ENCODE measurements around the gene ANKRD22. TPM values are rescaled to one million over a fixed set of nuclear protein-coding genes. Genes with fewer than 3 reads are reported as not detected.

ANKRD22 gene
- total and polyA plus RNA-seq, 10 of the 15 experiments (the other 5 are each of a cell fraction or from before 2014, with no cell fraction given): 0.30 to 1.3 (median 0.71) TPM

- TF ChIP-seq RFX5 (IDR thresholded peaks at IDR 0.05; ENCODE audit: low read depth, low read length) (no peak), TCF7 (IDR thresholded peaks at IDR 0.05; ENCODE audit: borderline replicate concordance) (peak; percentile 99), RUNX3 (IDR thresholded peaks at IDR 0.05; ENCODE audit: low read length) (peak; percentile 96), ZNF217 (IDR thresholded peaks at IDR 0.05) (peak; percentile 58; the same call in 1 of the 2 replicates), SPI1 (IDR thresholded peaks at IDR 0.05; ENCODE audit: borderline replicate concordance, insufficient read depth, low read depth, low read length) (no peak), RAD51 (IDR thresholded peaks at IDR 0.05) (no peak), GATAD2B (conservative IDR thresholded peaks at IDR 0.05; ENCODE audit: low read depth) (no peak), SIX5 (IDR thresholded peaks at IDR 0.05; ENCODE audit: low read depth, low read length, severe bottlenecking) (no peak), MEF2A (IDR thresholded peaks at IDR 0.05; ENCODE audit: insufficient read depth, low read depth, low read length) (peak; percentile 50; the same call in 1 of the 2 replicates), NFYB (IDR thresholded peaks at IDR 0.05; ENCODE audit: insufficient read depth, low read depth, low read length) (no peak), ASH2L (IDR thresholded peaks at IDR 0.05; ENCODE audit: borderline replicate concordance, low read depth) (no peak), WRNIP1 (IDR thresholded peaks at IDR 0.05; ENCODE audit: borderline replicate concordance, low read depth, low read length) (no peak), IKZF2 (IDR thresholded peaks at IDR 0.05) (peak; percentile 78 to 85), ZBTB40 (IDR thresholded peaks at IDR 0.05; ENCODE audit: borderline replicate concordance) (no peak), ATF3 (IDR thresholded peaks at IDR 0.05; ENCODE audit: borderline replicate concordance, extremely low read depth, low read depth, low read length) (no peak), USF1 (IDR thresholded peaks at IDR 0.05; ENCODE audit: borderline replicate concordance, extremely low read length, insufficient read depth, low read depth, low read length) (no peak), NR2C1 (IDR thresholded peaks at IDR 0.05) (peak; percentile 42; the same call in 1 of the 2 replicates)
These were observed 57.8 kb downstream of the ANKRD22 start (continued) for GRCh38 chr10:88793712-88794299.

Measured in GM12878 (cell line).